ENCODE measurements around the gene RBM28.
"Not testable (repeated sequence)": the region's sequence is repeated elsewhere in the genome, so short reads cannot be mapped to it uniquely, and the experiment has no call there.

Gene RBM28

GRCh38 chr7:128344431-128344774, 695 bp upstream of the RBM28 start:
- DNase-seq = no peak

GRCh38 chr7:128341733-128342132, 2.0 kb downstream of the RBM28 start:
- no peak for DNase-seq

GRCh38 chr7:128335730-128336129, 8.0 kb downstream of the RBM28 start:
- DNase-seq = no peak

- no peak for DNase-seq
Measured at GRCh38 chr7:128324368-128324680, 19.4 kb downstream of the RBM28 start.

GRCh38 chr7:128323459-128324367, 20.0 kb downstream of the RBM28 start:
- DNase-seq = no peak

- no peak for DNase-seq
Measured at GRCh38 chr7:128323040-128323439, 20.7 kb downstream of the RBM28 start.

GRCh38 chr7:128322040-128322643, 21.6 kb downstream of the RBM28 start:
- DNase-seq = no peak

GRCh38 chr7:128321044-128321422, 22.7 kb downstream of the RBM28 start:
- no peak for DNase-seq

- no peak for DNase-seq
Measured at GRCh38 chr7:128318691-128319090, 25.0 kb downstream of the RBM28 start.

GRCh38 chr7:128311013-128311412, 32.7 kb downstream of the RBM28 start:
- DNase-seq = no peak

GRCh38 chr7:128310499-128310898, 33.2 kb downstream of the RBM28 start:
- no peak for DNase-seq

- no peak for DNase-seq
Measured at GRCh38 chr7:128309976-128310375, 33.7 kb downstream of the RBM28 start.

GRCh38 chr7:128309124-128309523, 34.6 kb downstream of the RBM28 start:
- no peak for DNase-seq

- no peak for DNase-seq
Measured at GRCh38 chr7:128307061-128307460, 36.6 kb downstream of the RBM28 start.

- no peak for DNase-seq
Measured at GRCh38 chr7:128304212-128304611, 39.5 kb downstream of the RBM28 start.

GRCh38 chr7:128303643-128304042, 40.1 kb downstream of the RBM28 start:
- no peak for DNase-seq

- DNase-seq = no peak
Measured at GRCh38 chr7:128303133-128303532, 40.6 kb downstream of the RBM28 start.

- DNase-seq = no peak
Measured at GRCh38 chr7:128302139-128302538, 41.6 kb downstream of the RBM28 start.

- no peak for DNase-seq
Measured at GRCh38 chr7:128299109-128299607, 44.5 kb downstream of the RBM28 start.

GRCh38 chr7:128298004-128298403, 45.7 kb downstream of the RBM28 start:
- not testable (repeated sequence) for DNase-seq

- DNase-seq = no peak
Measured at GRCh38 chr7:128287556-128287955, 56.2 kb downstream of the RBM28 start.

- DNase-seq = no peak
Measured at GRCh38 chr7:128284102-128284501, 59.6 kb downstream of the RBM28 start.

- DNase-seq = no peak
Measured at GRCh38 chr7:128281605-128282380, 61.9 kb downstream of the RBM28 start.

- not testable (repeated sequence) for DNase-seq
Measured at GRCh38 chr7:128280451-128280850, 63.3 kb downstream of the RBM28 start.
